HCT116 (cell line): Measurements from ENCODE around the gene PTPRR. TPM values are rescaled to one million over a fixed set of nuclear protein-coding genes. Genes with fewer than 3 reads are reported as not detected.

ENCODE experiments used
- ATAC-seq: fragments of 200-7000 bp; cut with Tn5 transposase; 2 replicates; pipeline ENCODE4 v1.9.1; 2020; ENCODE audit warnings: mild to moderate bottlenecking, moderate library complexity
- BruUV-seq: library from RNA; stranded (reverse); fragments of 400-500 nt; replicated peaks from 2 replicates; lab custom pipeline; 2021; lab: Mats Ljungman, UMichigan
- CTCF ChIA-PET: fragments of 300-600 bp; sonication (Branson Sonifier 250); formaldehyde crosslinking; loops from one replicate; lab custom pipeline; 2021; ENCODE audit warnings: antibody characterized with exemption; lab: Charles Lee
- POLR2A ChIA-PET: fragments of 300-600, 350-600 bp; sonication (Branson Sonifier 250); formaldehyde crosslinking; loops from one replicate; lab custom pipeline; 2021; ENCODE audit warnings: antibody characterized with exemption; lab: Charles Lee
- RAD21 ChIA-PET, 2 experiments: fragments of 300-600 bp; sonication (Branson Sonifier 250); formaldehyde crosslinking; loops; one replicate each; lab custom pipeline; 2023; ENCODE audit warnings: low total read pairs in 2 of 2; ENCODE audit not compliant: uncharacterized antibody in 2 of 2, unreplicated experiment in 2 of 2, low non-redundant PET in 1 of 2; lab: Charles Lee
- DNase-seq: peaks from one replicate; pipeline ENCODE4 v3.0.0-alpha.2; 2010; ENCODE audit warnings: low read depth, low spot score
- H2AFZ ChIP-seq: fragments of 200-600 bp; shearing (Covaris generic), sonication (generic); 2 replicates; pipeline ENCODE4 v1.6.1; 2017; ENCODE audit warnings: low read depth, mixed run types, mixed read lengths, antibody characterized with exemption, low read length; ENCODE audit not compliant: poor library complexity, severe bottlenecking
- H3K27ac ChIP-seq: 2 replicates; pipeline ENCODE4 v1.5.1; 2012; ENCODE audit warnings: low read depth, low read length
- H3K27me3 ChIP-seq: fragments of 200-600 bp; sonication (generic); 2 replicates; pipeline ENCODE4 v1.6.1; 2016; ENCODE audit warnings: mixed run types, low read length, mixed read lengths; ENCODE audit not compliant: insufficient read depth
- H3K36me3 ChIP-seq, 2 experiments: fragments of 200-500 bp in 1 of 2; fragments of 200-600 bp in 1 of 2; sonication (Bioruptor generic) in 1 of 2; sonication (generic) in 1 of 2; 2 replicates each; pipeline versions ENCODE4 v1.5.1 to v1.6.1; 2014 to 2016; ENCODE audit warnings: low read length in 2 of 2, inconsistent platforms in 1 of 2, mixed read lengths in 1 of 2, mixed run types in 1 of 2; ENCODE audit not compliant: insufficient read depth in 2 of 2, control insufficient read depth in 1 of 2
- H3K4me1 ChIP-seq, 2 experiments: fragments of 200-600 bp in 1 of 2; sonication (generic) in 1 of 2; 2 replicates each; pipeline versions ENCODE4 v1.5.1 to v1.6.1; 2012 to 2017; ENCODE audit warnings: low read length in 2 of 2, inconsistent platforms in 1 of 2, mild to moderate bottlenecking in 1 of 2, mixed read lengths in 1 of 2, mixed run types in 1 of 2, moderate library complexity in 1 of 2; ENCODE audit not compliant: insufficient read depth in 2 of 2, control insufficient read depth in 1 of 2
- H3K4me2 ChIP-seq: fragments of 200-600 bp; sonication (generic); 2 replicates; pipeline ENCODE4 v1.6.1; 2017; ENCODE audit warnings: mixed run types, low read length, mixed read lengths
- H3K4me3 ChIP-seq, 2 experiments: fragments of 200-600 bp in 1 of 2; sonication (generic) in 1 of 2; replicated peaks in 1 of 2; 2 replicates each; pipeline ENCODE4 v1.5.1; 2011 to 2016; ENCODE audit warnings: low read length in 2 of 2, control low read depth in 1 of 2, low read depth in 1 of 2, mild to moderate bottlenecking in 1 of 2, mixed read lengths in 1 of 2, mixed run types in 1 of 2
- H3K79me2 ChIP-seq: fragments of 200-600 bp; sonication (generic); 2 replicates; pipeline ENCODE4 v1.6.1; 2017; ENCODE audit warnings: mild to moderate bottlenecking, mixed run types, low read length, moderate library complexity, mixed read lengths; ENCODE audit not compliant: insufficient read depth
- H3K9ac ChIP-seq: fragments of 200-600 bp; sonication (generic); 2 replicates; pipeline ENCODE4 v1.6.1; 2016; ENCODE audit warnings: low read length, mixed read lengths
- H3K9me2 ChIP-seq: fragments of 200-600 bp; sonication (generic), shearing (Covaris generic); 2 replicates; pipeline ENCODE4 v1.6.1; 2017; ENCODE audit warnings: mixed run types, mild to moderate bottlenecking, moderate library complexity; ENCODE audit not compliant: insufficient read depth
- H3K9me3 ChIP-seq, 2 experiments: fragments of 200-500 bp in 1 of 2; fragments of 200-600 bp in 1 of 2; sonication (Bioruptor generic) in 1 of 2; sonication (generic) in 1 of 2; 2 replicates each; pipeline ENCODE4 v1.6.1; 2014 to 2017; ENCODE audit warnings: low read length in 2 of 2, mixed read lengths in 2 of 2, inconsistent platforms in 1 of 2, low read depth in 1 of 2, mild to moderate bottlenecking in 1 of 2, mixed run types in 1 of 2, moderate library complexity in 1 of 2; ENCODE audit not compliant: control insufficient read depth in 1 of 2, insufficient read depth in 1 of 2
- H4K20me1 ChIP-seq: fragments of 200-600 bp; sonication (generic), shearing (Covaris generic); 2 replicates; pipeline ENCODE4 v1.6.1; 2017; ENCODE audit warnings: mixed run types, mild to moderate bottlenecking, moderate library complexity; ENCODE audit not compliant: insufficient read depth
- CBX3 ChIP-seq: IDR thresholded peaks from 2 replicates; pipeline ENCODE4 v1.6.1; 2012; ENCODE audit warnings: low read depth
- EGR1 ChIP-seq: IDR thresholded peaks from 2 replicates; pipeline ENCODE4 v1.6.1; 2012; ENCODE audit warnings: low read depth
- ELF1 ChIP-seq: IDR thresholded peaks from 2 replicates; pipeline ENCODE4 v1.6.1; 2012; ENCODE audit warnings: low read depth, borderline replicate concordance
- EZH2 ChIP-seq: fragments of 200-600 bp; sonication (generic); IDR thresholded peaks from 2 replicates; pipeline ENCODE4 v1.6.1; 2017; ENCODE audit warnings: antibody characterized with exemption, mixed run types
- EZH2phosphoT487 ChIP-seq: fragments of 200-600 bp; IDR thresholded peaks from 2 replicates; pipeline ENCODE4 v1.6.1; 2018; ENCODE audit warnings: antibody characterized with exemption, borderline replicate concordance
- JUND ChIP-seq: IDR thresholded peaks from 2 replicates; pipeline ENCODE4 v1.6.1; 2012
- POLR2A ChIP-seq: IDR thresholded peaks from 2 replicates; pipeline ENCODE4 v1.7.0; 2011; ENCODE audit warnings: borderline replicate concordance; ENCODE audit not compliant: insufficient read depth, insufficient read length; ENCODE audit errors: extremely low read depth
- POLR2AphosphoS5 ChIP-seq: IDR thresholded peaks from 2 replicates; pipeline ENCODE4 v1.6.1; 2011; ENCODE audit warnings: mild to moderate bottlenecking, low read depth, low read length, moderate library complexity
- RAD21 ChIP-seq: IDR thresholded peaks from 2 replicates; pipeline ENCODE4 v1.6.1; 2012; ENCODE audit warnings: low read depth, mild to moderate bottlenecking
- SIN3A ChIP-seq: IDR thresholded peaks from 2 replicates; pipeline ENCODE4 v1.6.1; 2012; ENCODE audit warnings: low read depth
- SP1 ChIP-seq: IDR thresholded peaks from 2 replicates; pipeline ENCODE4 v1.6.1; 2012; ENCODE audit warnings: low read depth
- SRF ChIP-seq: IDR thresholded peaks from 2 replicates; pipeline ENCODE4 v1.6.1; 2012; ENCODE audit warnings: low read depth
- TCF7L2 ChIP-seq: IDR thresholded peaks from 2 replicates; pipeline ENCODE4 v1.7.0; 2011; ENCODE audit warnings: borderline replicate concordance, inconsistent platforms; ENCODE audit not compliant: insufficient read depth, insufficient read length; ENCODE audit errors: extremely low read depth
- YY1 ChIP-seq: IDR thresholded peaks from 2 replicates; pipeline ENCODE4 v1.6.1; 2011; ENCODE audit warnings: low read length, low read depth, moderate library complexity, mild to moderate bottlenecking; ENCODE audit not compliant: insufficient replicate concordance; ENCODE audit errors: extremely low read depth
- ZFX ChIP-seq: fragments of 450-650 bp; IDR thresholded peaks from 2 replicates; pipeline ENCODE4 v1.6.1; 2017
- intact Hi-C: fragments of 100-400 bp; cut with micrococcal nuclease; formaldehyde crosslinking; loops from 2 replicates; pipeline ENCODE4 v1.10.0; 2022
- total RNA-seq: library from RNA; stranded (reverse); gene quantifications from one replicate; pipeline ENCODE4 v1.2.1, GENCODE V29; 2021; ENCODE audit not compliant: unreplicated experiment
- TF ChIP-seq, protein P1 (sequence below): IDR thresholded peaks from 2 replicates; pipeline ENCODE4 v1.6.1; 2012
- TF ChIP-seq, protein P2 (sequence below): IDR thresholded peaks from 2 replicates; pipeline ENCODE4 v1.6.1; 2011; ENCODE audit warnings: mild to moderate bottlenecking, low read length, moderate library complexity; ENCODE audit not compliant: insufficient replicate concordance; ENCODE audit errors: extremely low read depth
- TF ChIP-seq, protein P3 (sequence below): IDR thresholded peaks from 2 replicates; pipeline ENCODE4 v1.6.1; 2012; ENCODE audit warnings: low read depth
- TF ChIP-seq, protein P4 (sequence below), 3 experiments: fragments of 200-600 bp in 1 of 3; sonication (generic) in 1 of 3; IDR thresholded peaks in 2 of 3; conservative IDR thresholded peaks in 1 of 3; 2 replicates each; pipeline ENCODE4 v1.5.1; 2012 to 2017; ENCODE audit warnings: low read depth in 2 of 3, low read length in 2 of 3, antibody characterized with exemption in 1 of 3, borderline replicate concordance in 1 of 3, control low read depth in 1 of 3, mild to moderate bottlenecking in 1 of 3, mixed read lengths in 1 of 3, mixed run types in 1 of 3, moderate library complexity in 1 of 3; ENCODE audit not compliant: insufficient read depth in 1 of 3
- TF ChIP-seq, protein P5 (sequence below): IDR thresholded peaks from 2 replicates; pipeline ENCODE4 v1.6.1; 2012

Gene PTPRR
- total RNA-seq, 1 experiment from 2014 or later, result 0.27 TPM

DNA sequence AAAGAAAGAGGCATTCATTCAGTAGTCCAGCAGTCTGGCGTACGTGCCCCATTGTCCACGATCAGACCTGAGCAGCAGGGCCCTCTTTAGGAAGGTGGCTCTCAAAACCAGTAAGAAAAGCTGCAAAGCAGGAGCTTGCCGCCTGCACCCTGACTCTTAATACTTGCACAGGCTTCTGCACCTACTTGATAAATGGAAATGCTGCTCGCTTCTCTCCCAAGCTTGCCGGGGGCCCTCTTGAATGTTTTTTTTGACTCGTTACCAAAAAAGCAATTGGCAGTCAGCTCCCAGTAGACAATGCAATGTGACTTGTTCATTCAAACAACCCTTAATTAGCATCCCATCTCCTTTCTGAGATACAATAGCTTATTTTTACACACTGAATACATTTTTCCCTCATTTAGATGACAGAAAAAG is 256.1 kb downstream of the PTPRR start:
- Histone ChIP-seq H3K9me3 (no peaks in the 10 kb centered on the region), H3K4me3 (no peak overlapping the region), H3K4me1 (peaks cover 6 to 8% of the 10 kb centered on the region in 2 experiments; a peak in 3 of 4 replicates), H3K27me3 (no peaks in the 10 kb centered on the region), H3K4me2 (no peak overlapping the region), H3K36me3 (no peaks in the 10 kb centered on the region), H2AFZ (no peak overlapping the region), H3K27ac (no peak overlapping the region), H3K9ac (no peak overlapping the region), H4K20me1 (no peaks in the 10 kb centered on the region), H3K79me2 (no peaks in the 10 kb centered on the region), H3K9me2 (no peaks in the 10 kb centered on the region)
- RAD21 ChIA-PET, result no interaction called here
- POLR2A ChIA-PET, result no interaction called here
- no peak for ATAC-seq
- TF ChIP-seq, protein P1, sequence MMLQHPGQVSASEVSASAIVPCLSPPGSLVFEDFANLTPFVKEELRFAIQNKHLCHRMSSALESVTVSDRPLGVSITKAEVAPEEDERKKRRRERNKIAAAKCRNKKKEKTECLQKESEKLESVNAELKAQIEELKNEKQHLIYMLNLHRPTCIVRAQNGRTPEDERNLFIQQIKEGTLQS, result no peak
- TF ChIP-seq SIN3A (no peak), RAD21 (no peak), EZH2phosphoT487 (no peak), POLR2A (no peak), ZFX (no peak), TCF7L2 (no peak), ELF1 (no peak), YY1 (no peak), EGR1 (no peak), EZH2 (no peak), POLR2AphosphoS5 (no peak), SP1 (no peak), JUND (no peak), SRF (no peak), CBX3 (no peak)
- TF ChIP-seq, protein P2, sequence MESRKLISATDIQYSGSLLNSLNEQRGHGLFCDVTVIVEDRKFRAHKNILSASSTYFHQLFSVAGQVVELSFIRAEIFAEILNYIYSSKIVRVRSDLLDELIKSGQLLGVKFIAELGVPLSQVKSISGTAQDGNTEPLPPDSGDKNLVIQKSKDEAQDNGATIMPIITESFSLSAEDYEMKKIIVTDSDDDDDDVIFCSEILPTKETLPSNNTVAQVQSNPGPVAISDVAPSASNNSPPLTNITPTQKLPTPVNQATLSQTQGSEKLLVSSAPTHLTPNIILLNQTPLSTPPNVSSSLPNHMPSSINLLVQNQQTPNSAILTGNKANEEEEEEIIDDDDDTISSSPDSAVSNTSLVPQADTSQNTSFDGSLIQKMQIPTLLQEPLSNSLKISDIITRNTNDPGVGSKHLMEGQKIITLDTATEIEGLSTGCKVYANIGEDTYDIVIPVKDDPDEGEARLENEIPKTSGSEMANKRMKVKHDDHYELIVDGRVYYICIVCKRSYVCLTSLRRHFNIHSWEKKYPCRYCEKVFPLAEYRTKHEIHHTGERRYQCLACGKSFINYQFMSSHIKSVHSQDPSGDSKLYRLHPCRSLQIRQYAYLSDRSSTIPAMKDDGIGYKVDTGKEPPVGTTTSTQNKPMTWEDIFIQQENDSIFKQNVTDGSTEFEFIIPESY, result no peak
- TF ChIP-seq, protein P3, sequence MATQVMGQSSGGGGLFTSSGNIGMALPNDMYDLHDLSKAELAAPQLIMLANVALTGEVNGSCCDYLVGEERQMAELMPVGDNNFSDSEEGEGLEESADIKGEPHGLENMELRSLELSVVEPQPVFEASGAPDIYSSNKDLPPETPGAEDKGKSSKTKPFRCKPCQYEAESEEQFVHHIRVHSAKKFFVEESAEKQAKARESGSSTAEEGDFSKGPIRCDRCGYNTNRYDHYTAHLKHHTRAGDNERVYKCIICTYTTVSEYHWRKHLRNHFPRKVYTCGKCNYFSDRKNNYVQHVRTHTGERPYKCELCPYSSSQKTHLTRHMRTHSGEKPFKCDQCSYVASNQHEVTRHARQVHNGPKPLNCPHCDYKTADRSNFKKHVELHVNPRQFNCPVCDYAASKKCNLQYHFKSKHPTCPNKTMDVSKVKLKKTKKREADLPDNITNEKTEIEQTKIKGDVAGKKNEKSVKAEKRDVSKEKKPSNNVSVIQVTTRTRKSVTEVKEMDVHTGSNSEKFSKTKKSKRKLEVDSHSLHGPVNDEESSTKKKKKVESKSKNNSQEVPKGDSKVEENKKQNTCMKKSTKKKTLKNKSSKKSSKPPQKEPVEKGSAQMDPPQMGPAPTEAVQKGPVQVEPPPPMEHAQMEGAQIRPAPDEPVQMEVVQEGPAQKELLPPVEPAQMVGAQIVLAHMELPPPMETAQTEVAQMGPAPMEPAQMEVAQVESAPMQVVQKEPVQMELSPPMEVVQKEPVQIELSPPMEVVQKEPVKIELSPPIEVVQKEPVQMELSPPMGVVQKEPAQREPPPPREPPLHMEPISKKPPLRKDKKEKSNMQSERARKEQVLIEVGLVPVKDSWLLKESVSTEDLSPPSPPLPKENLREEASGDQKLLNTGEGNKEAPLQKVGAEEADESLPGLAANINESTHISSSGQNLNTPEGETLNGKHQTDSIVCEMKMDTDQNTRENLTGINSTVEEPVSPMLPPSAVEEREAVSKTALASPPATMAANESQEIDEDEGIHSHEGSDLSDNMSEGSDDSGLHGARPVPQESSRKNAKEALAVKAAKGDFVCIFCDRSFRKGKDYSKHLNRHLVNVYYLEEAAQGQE, result no peak
- TF ChIP-seq, protein P4, sequence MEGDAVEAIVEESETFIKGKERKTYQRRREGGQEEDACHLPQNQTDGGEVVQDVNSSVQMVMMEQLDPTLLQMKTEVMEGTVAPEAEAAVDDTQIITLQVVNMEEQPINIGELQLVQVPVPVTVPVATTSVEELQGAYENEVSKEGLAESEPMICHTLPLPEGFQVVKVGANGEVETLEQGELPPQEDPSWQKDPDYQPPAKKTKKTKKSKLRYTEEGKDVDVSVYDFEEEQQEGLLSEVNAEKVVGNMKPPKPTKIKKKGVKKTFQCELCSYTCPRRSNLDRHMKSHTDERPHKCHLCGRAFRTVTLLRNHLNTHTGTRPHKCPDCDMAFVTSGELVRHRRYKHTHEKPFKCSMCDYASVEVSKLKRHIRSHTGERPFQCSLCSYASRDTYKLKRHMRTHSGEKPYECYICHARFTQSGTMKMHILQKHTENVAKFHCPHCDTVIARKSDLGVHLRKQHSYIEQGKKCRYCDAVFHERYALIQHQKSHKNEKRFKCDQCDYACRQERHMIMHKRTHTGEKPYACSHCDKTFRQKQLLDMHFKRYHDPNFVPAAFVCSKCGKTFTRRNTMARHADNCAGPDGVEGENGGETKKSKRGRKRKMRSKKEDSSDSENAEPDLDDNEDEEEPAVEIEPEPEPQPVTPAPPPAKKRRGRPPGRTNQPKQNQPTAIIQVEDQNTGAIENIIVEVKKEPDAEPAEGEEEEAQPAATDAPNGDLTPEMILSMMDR (IDR thresholded peaks at IDR 0.05 in 2 of 3, conservative IDR thresholded peaks at IDR 0.05 in 1 of 3; ENCODE audit: borderline replicate concordance in 1 of 3, insufficient read depth in 1 of 3, low read depth in 2 of 3, low read length in 2 of 3), result no peak
- TF ChIP-seq, protein P5, sequence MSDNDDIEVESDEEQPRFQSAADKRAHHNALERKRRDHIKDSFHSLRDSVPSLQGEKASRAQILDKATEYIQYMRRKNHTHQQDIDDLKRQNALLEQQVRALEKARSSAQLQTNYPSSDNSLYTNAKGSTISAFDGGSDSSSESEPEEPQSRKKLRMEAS, result no peak
- CTCF ChIA-PET, result no interaction called here
- DNase-seq, result no peak
- intact Hi-C loops, result no loop called here
- no TSS peak for BruUV-seq
